Peyer's patch (tissue), 4 donors: Measurements from ENCODE around the gene SETD2. TPM values are rescaled to one million over a fixed set of nuclear protein-coding genes. Genes with fewer than 3 reads are reported as not detected.

Experiments
- DNase-seq, 3 donors: peaks; one replicate each; pipeline ENCODE4 v3.0.0-alpha.2; 2017 to 2019
- H3K27ac ChIP-seq, 4 donors: fragments of 200-600 bp; sonication (generic); one replicate each; pipeline ENCODE4 v1.5.1; 2016 to 2019
- H3K27me3 ChIP-seq, 2 donors: fragments of 200-600 bp; sonication (generic); one replicate each; pipeline ENCODE4 v1.5.1; 2019
- H3K36me3 ChIP-seq, 3 donors: fragments of 200-600 bp; sonication (generic); one replicate each; pipeline ENCODE4 v1.5.1; 2016 to 2019
- H3K4me1 ChIP-seq, 4 donors: fragments of 200-600 bp; sonication (generic); one replicate each; pipeline ENCODE4 v1.5.1; 2016 to 2019
- H3K4me3 ChIP-seq, 4 donors: fragments of 200-600 bp; sonication (generic); 1 replicate in 3 of 4; 2 replicates in 1 of 4; pipeline ENCODE4 v1.5.1; 2016 to 2019; ENCODE audit warnings: mild to moderate bottlenecking in 1 of 4
- H3K9me3 ChIP-seq, 4 donors: fragments of 200-600 bp; sonication (generic); one replicate each; pipeline ENCODE4 v1.5.1; 2016 to 2019; ENCODE audit warnings: mild to moderate bottlenecking in 1 of 4
- POLR2A ChIP-seq, 2 donors: fragments of 450-650 bp; IDR thresholded peaks; one replicate each; pipeline ENCODE4 v1.5.1; 2017; ENCODE audit warnings: antibody characterized with exemption in 2 of 2, mild to moderate bottlenecking in 2 of 2, moderate library complexity in 2 of 2
- total RNA-seq, 4 donors: library from RNA; depleted of rRNA; stranded (reverse); fragments of >200 nt; gene quantifications; one replicate each; pipeline ENCODE4 v1.1.0, GENCODE V29; 2016
- TF ChIP-seq, protein P1 (sequence below), 6 experiments: fragments of 450-650 bp in 4 of 6; fragments of 200-600 bp in 2 of 6; sonication (generic) in 1 of 6; IDR thresholded peaks; one replicate each; pipeline ENCODE4 v1.5.1; 2017 to 2019; ENCODE audit warnings: antibody characterized with exemption in 6 of 6, mild to moderate bottlenecking in 3 of 6, moderate library complexity in 1 of 6

SETD2 gene
- total RNA-seq, 4 donors from 2014 or later = 75.8 to 173 (median 82.2) TPM

- Histone ChIP-seq H3K36me3 (peaks cover 0 to 53% (median 0%) of the 10 kb centered on the region in 3 donors), H3K9me3 (no peaks in the 10 kb centered on the region), H3K27ac (no peak overlapping the region), H3K4me3 (no peak overlapping the region), H3K27me3 (no peaks in the 10 kb centered on the region), H3K4me1 (no peaks in the 10 kb centered on the region)
- TF ChIP-seq, protein P1, sequence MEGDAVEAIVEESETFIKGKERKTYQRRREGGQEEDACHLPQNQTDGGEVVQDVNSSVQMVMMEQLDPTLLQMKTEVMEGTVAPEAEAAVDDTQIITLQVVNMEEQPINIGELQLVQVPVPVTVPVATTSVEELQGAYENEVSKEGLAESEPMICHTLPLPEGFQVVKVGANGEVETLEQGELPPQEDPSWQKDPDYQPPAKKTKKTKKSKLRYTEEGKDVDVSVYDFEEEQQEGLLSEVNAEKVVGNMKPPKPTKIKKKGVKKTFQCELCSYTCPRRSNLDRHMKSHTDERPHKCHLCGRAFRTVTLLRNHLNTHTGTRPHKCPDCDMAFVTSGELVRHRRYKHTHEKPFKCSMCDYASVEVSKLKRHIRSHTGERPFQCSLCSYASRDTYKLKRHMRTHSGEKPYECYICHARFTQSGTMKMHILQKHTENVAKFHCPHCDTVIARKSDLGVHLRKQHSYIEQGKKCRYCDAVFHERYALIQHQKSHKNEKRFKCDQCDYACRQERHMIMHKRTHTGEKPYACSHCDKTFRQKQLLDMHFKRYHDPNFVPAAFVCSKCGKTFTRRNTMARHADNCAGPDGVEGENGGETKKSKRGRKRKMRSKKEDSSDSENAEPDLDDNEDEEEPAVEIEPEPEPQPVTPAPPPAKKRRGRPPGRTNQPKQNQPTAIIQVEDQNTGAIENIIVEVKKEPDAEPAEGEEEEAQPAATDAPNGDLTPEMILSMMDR (IDR thresholded peaks at IDR 0.05) = no peak
- TF ChIP-seq POLR2A (IDR thresholded peaks at IDR 0.05) = no peak
- DNase-seq = no peak
Observed at GRCh38 chr3:47103619-47104018, 60.3 kb downstream of the SETD2 start.

DNA sequence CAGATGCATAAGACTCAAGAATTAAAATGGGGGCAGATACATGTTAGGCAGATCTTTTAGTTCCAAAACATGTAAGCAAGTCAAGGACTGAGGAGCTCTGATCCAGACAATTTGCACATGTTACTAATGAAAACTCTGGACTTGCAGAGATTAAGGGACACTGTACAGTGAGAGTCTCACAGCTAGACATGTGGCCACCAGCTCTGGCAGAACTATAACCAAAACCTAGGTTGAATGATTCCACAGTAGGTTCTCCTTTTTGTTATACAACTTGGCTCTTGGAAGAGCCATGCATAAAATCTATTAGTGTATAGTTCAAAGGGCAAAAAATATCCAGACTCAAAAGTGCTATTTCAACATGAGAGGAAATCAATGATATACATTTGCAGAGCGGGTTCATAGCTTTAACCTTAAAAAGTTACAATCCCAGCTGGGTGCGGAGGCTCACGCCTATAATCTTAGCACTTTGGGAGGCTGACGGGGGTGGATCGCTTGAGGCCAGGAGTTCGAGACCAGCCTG is 61.8 kb downstream of the SETD2 start:
- no peak for DNase-seq
- TF ChIP-seq, protein P1 (IDR thresholded peaks at IDR 0.05) = no peak
- no peak for TF ChIP-seq POLR2A (IDR thresholded peaks at IDR 0.05)
- H3K27me3 ChIP-seq = no peaks in the 10 kb centered on the region
- H3K9me3 ChIP-seq = no peaks in the 10 kb centered on the region
- H3K27ac ChIP-seq = peak overlapping the region in 1 of 4 donors; percentile 31
- H3K4me1 ChIP-seq = no peaks in the 10 kb centered on the region
- H3K4me3 ChIP-seq = no peak overlapping the region
- peaks cover 0 to 65% (median 0%) of the 10 kb centered on the region in 3 donors for H3K36me3 ChIP-seq

DNA sequence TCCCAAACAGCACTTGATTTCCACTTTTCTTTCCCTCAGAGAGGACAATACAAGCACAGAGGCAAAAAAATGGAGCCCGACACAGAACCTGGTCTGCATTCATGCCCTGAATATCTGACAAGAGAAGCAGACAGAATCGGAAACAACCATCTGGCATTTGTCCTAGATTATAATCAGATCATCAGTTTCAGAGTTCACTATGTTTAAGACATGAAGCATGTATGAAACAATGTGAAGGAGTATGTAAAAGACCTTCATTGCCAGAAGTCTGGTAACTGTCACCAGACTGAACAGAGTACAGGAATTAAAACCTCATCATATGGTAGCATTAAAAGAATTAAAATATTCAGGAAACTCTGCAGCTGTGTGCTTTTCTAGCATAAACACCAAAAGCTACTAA is 65.0 kb downstream of the SETD2 start:
- H3K4me1 ChIP-seq = no peaks in the 10 kb centered on the region
- no peak overlapping the region for H3K4me3 ChIP-seq
- no peak overlapping the region for H3K27ac ChIP-seq
- TF ChIP-seq, protein P1 (IDR thresholded peaks at IDR 0.05) = no peak
- TF ChIP-seq POLR2A (IDR thresholded peaks at IDR 0.05) = no peak
- H3K27me3 ChIP-seq = no peaks in the 10 kb centered on the region
- no peak for DNase-seq
- H3K9me3 ChIP-seq = no peaks in the 10 kb centered on the region
- peaks cover 0 to 82% (median 0%) of the 10 kb centered on the region in 3 donors for H3K36me3 ChIP-seq

DNA sequence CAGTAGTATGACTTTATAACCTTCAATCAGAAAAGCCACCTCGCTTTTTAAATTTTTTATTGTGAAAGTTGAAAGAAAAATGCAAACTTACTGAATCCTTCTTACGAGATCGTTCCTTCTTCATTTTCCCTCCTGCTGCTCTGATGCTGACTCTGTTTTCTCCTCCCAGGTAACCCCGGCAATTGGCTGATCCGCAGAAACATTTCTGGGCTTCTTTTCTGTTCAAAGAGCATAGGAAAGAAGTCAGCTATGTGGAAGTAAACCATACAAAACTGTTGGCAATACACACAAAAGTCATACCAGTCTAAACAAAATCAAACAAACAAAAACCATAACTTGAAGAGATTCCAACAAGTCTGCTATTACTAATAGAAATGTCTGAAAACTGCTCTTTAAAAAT is 66.0 kb downstream of the SETD2 start:
- no peak overlapping the region for H3K4me3 ChIP-seq
- H3K27ac ChIP-seq = no peak overlapping the region
- H3K4me1 ChIP-seq = no peaks in the 10 kb centered on the region
- no peak for DNase-seq
- TF ChIP-seq POLR2A (IDR thresholded peaks at IDR 0.05) = no peak
- TF ChIP-seq, protein P1 (IDR thresholded peaks at IDR 0.05) = no peak
- no peaks in the 10 kb centered on the region for H3K27me3 ChIP-seq
- peaks cover 0 to 76% (median 0%) of the 10 kb centered on the region in 3 donors for H3K36me3 ChIP-seq
- H3K9me3 ChIP-seq = no peaks in the 10 kb centered on the region

GRCh38 chr3:47096959-47097358 is 67.0 kb downstream of the SETD2 start:
- no peak overlapping the region for H3K4me3 ChIP-seq
- TF ChIP-seq, protein P1 (IDR thresholded peaks at IDR 0.05) = no peak
- TF ChIP-seq POLR2A (IDR thresholded peaks at IDR 0.05) = no peak
- no peaks in the 10 kb centered on the region for H3K4me1 ChIP-seq
- peaks cover 0 to 66% (median 0%) of the 10 kb centered on the region in 3 donors for H3K36me3 ChIP-seq
- H3K9me3 ChIP-seq = no peaks in the 10 kb centered on the region
- DNase-seq = no peak
- no peaks in the 10 kb centered on the region for H3K27me3 ChIP-seq
- no peak overlapping the region for H3K27ac ChIP-seq

GRCh38 chr3:47092090-47092489 is 71.8 kb downstream of the SETD2 start:
- Histone ChIP-seq H3K4me3 (no peak overlapping the region), H3K9me3 (no peaks in the 10 kb centered on the region), H3K4me1 (no peaks in the 10 kb centered on the region), H3K27ac (no peak overlapping the region), H3K36me3 (peaks cover 0 to 42% (median 0%) of the 10 kb centered on the region in 3 donors), H3K27me3 (no peaks in the 10 kb centered on the region)
- no peak for TF ChIP-seq POLR2A (IDR thresholded peaks at IDR 0.05)
- TF ChIP-seq, protein P1 (IDR thresholded peaks at IDR 0.05) = no peak
- no peak for DNase-seq
